HG03103 (cell line): Measurements from ENCODE around the gene IGFBP4.
"Not testable (repeated sequence)": the region's sequence is repeated elsewhere in the genome, so short reads cannot be mapped to it uniquely, and the experiment has no call there.

ENCODE experiments used
- ATAC-seq: cut with Tn5 transposase; IDR thresholded peaks from one replicate; pipeline ENCODE4 v1.9.1; 2021; ENCODE audit warnings: low read depth; ENCODE audit not compliant: unreplicated experiment

The IGFBP4 gene

DNA sequence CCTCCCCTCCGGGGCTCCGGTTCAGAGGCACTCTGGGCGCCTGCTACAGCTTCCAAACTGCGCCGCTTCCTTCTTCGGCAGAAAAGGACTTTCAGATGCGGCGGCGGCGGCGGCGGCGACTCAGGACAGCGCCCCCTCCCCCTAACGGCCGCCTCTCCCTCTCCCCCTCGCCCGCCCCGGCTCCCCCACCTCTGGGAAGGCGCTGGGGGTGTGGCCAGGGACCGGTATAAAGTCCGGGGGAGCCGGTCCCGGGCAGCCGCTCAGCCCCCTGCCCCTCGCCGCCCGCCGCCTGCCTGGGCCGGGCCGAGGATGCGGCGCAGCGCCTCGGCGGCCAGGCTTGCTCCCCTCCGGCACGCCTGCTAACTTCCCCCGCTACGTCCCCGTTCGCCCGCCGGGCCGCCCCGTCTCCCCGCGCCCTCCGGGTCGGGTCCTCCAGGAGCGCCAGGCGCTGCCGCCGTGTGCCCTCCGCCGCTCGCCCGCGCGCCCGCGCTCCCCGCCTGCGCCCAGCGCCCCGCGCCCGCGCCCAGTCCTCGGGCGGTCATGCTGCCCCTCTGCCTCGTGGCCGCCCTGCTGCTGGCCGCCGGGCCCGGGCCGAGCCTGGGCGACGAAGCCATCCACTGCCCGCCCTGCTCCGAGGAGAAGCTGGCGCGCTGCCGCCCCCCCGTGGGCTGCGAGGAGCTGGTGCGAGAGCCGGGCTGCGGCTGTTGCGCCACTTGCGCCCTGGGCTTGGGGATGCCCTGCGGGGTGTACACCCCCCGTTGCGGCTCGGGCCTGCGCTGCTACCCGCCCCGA lies at the start of gene IGFBP4:
Gene IGFBP4 (plus strand): TSS at position 255 of the 792 bp plus-strand sequence. CDS start 286 bp downstream, at position 541.
- ATAC-seq = no peak

DNA sequence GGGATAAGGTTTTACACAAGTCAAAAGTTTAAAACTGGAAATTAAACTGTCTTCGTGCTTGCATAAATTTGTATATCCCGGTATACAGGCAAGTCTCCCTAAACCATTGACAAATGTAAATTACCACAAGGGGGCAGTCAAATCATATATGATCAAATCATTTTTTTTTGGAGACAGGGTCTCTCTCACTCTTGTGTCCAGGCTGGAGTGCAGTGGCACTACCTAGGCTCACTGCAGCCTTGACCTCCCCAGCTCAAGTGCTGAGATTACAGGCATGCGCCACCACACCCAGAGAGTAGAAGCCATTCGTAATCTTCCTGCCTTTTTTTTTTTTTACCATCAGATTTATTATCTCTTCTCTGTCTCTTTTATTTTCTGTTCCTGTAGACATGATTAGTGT lies 44.1 kb upstream of the IGFBP4 start:
- ATAC-seq = no peak

DNA sequence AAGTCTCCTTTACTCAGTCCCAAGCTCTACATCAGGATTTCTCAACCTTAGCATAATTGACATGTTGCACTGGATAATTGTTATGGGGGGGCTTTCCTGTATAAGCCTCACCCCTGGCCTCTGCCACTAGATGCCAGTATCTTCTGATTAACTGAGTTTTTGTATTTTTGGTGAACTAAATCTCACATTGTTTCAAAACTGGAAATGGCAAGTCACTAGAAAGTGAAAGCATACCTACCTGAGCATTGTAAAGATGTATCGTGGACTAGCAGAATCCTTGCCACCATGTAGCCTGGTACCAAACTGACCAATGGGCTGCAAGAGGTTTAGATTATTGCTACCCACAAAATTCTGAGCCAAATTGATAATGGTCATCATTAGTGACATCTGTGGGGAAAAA lies 40.6 kb upstream of the IGFBP4 start:
- no peak for ATAC-seq

DNA sequence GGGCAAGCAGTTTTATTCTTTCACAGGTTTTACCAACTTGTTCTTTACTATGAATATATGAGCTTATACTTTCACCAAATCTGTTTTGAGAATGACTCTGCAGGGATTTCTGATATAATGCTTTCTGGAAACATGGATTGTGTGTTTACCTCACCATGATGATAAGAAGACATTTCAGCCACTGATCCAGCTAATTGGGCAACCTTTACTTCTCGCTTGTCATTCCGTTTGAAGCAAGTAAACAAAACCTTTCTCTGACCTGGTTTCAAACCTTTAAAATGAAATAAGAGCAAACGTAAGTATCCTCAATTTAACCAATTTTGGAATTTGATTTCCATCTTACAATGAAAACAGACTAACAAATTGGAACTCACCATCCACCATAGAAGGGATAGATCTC lies 39.2 kb upstream of the IGFBP4 start:
- no peak for ATAC-seq

DNA sequence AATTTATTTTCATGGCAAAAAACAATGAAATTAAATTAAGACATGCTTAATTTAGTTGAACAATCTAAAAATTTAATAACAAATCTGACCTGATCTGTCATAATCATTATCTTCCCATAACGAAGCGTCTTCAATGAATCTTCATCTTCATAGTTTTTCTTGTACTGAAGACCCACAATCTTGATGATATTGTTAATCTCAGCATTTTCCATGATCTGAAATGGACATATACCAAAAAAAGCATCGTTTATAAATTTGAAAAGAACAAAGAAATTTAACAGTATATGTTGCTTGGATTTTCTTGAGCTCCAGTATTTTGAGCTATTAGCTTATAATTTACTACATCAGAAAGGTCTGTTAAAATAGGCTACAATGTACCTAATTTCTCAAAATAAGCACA lies 35.8 kb upstream of the IGFBP4 start:
- no peak for ATAC-seq

DNA sequence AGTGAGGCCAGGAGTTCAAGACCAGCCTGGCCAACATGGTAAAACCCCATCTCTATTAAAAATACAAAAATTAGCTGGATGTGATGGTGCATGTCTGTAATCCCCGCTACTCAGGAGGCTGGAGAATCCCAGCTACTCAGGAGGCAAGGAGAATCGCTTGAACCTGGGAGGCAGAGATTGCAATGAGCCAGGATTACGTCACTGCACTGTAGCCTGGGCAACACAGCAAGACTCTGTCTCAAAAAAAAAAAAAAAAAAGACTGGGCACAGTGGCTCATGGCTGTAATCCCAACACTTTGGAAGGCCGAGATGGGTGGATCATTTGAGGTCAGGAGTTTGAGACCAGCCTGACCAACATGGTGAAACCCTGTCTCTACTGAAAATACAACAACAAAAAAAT lies 33.7 kb upstream of the IGFBP4 start:
- not testable (repeated sequence) for ATAC-seq

DNA sequence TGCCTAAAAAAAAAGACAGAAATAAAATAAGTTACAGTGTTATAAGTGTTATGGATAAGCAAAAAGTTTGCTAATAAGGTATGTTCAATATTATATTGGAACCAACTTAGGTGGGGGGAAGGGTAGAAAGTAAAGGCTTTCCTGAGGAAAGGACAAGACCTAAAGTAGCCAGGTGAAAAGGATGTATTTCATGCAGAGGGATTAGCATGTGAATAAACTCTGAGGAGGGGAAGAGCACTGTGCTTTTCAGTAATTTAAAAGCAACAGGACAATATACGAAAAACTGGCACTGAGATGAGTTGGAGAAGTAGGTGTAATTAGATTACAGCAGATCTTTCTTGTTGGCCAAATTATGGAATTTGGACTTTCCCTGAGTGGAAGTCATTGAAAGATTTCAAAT lies 33.2 kb upstream of the IGFBP4 start:
- no peak for ATAC-seq

DNA sequence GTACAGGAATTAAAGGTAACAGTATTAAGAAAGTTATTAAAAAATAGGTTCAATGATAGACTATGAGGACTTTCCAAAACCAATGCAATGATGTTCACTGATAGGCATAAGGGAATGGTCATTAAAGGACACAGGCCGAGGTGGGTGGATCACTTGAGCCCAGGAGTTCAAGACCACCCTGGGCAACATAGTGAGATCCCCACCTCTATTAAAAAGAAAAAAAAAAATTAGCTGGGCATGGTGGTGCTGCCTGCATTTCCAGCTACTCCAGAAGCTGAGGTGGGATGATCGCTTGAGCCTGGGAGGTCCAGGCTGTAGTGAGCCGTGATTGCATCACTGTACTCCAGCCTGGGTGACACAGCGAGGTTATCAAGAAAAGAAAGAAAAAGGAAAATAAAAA lies 31.4 kb upstream of the IGFBP4 start:
- no peak for ATAC-seq

DNA sequence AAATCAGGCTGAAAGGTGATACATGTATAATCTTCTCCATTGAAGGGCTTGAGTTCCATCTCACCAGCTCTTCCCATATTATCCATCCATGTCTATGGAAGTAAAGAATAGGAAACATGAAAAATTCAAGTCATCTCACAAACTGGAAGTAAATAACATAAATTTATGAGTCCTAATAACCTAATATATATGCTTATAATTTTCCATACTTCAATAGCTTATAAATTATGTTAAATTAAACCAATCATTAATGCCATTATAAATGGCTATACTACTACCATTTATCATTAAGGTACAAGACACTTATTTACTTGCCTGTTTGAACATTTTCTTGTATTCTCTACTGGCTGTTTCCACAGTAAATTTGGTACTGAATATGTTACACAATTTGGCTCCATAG lies 30.4 kb upstream of the IGFBP4 start:
- no peak for ATAC-seq

DNA sequence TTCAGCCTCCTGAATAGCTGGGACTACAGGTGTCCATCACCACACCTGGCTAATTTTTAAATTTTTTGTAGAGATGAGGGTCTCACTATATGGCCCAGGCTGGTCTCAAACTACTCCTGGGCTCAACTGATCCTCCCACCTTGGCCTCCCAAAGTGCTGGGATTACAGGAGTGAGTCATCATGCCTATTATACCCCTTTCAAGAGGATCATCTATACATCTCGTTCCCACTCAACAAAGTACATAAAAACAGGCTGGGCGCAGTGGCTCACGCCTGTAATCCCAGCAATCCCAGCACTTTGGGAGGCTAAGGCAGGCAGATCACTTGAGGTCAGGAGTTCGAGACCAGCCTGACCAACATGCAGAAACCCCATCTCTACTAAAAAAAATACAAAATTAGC lies 28.9 kb upstream of the IGFBP4 start:
- not testable (repeated sequence) for ATAC-seq

DNA sequence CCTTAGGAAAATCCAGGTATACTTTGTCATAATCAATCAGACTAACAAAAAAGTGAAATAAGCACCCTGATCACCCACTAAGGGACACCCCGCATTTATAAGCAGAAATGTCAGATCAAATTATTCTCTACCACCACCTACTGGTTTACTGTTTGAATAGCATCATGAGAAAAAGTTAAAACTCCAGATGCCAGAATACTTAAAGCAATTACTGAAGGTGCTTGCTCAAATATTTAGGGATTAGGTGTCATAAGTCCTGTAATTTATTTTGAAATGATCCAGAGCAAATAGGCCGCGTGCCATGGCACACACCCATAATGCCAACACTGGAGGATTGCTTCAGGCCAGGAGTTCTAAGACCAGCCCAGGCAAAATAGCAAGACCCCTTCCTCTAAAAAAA lies 27.9 kb upstream of the IGFBP4 start:
- no peak for ATAC-seq

DNA sequence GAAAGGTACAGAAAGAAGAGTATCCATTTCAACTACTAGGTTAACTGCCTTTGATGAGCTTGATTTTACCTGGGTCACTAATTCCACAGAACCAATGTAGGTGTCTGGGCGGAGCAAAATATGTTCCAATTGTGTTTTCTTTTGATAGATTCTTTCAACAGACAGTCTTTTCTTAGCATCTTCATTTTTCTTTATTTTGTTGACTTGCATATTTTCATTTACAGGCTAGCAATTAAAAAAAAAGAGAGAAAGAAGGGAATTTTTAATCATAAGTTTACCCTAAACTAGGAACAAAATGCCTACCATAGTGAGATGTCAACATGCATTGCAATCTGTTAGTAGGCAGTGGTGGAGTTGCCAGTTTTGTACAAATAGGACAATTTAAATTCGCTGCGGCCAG lies 26.6 kb upstream of the IGFBP4 start:
- no peak for ATAC-seq

DNA sequence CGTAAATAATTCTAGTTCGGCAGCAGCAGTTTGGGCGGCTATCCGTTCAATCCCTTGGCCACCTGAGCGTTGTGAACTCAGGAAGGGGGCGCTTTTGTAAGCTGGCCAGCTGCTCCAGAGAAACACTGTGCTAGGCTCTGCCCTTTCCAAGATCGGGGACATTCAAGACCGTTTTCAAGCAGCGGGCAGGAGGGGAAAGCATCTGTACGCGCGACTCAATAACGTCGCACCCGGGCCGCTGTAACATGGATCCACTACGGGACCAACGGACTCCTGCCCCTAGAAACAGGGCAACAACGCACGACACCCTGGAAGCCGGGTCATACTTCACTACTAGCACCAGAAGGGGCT lies 26.0 kb upstream of the IGFBP4 start:
- ATAC-seq = no peak

DNA sequence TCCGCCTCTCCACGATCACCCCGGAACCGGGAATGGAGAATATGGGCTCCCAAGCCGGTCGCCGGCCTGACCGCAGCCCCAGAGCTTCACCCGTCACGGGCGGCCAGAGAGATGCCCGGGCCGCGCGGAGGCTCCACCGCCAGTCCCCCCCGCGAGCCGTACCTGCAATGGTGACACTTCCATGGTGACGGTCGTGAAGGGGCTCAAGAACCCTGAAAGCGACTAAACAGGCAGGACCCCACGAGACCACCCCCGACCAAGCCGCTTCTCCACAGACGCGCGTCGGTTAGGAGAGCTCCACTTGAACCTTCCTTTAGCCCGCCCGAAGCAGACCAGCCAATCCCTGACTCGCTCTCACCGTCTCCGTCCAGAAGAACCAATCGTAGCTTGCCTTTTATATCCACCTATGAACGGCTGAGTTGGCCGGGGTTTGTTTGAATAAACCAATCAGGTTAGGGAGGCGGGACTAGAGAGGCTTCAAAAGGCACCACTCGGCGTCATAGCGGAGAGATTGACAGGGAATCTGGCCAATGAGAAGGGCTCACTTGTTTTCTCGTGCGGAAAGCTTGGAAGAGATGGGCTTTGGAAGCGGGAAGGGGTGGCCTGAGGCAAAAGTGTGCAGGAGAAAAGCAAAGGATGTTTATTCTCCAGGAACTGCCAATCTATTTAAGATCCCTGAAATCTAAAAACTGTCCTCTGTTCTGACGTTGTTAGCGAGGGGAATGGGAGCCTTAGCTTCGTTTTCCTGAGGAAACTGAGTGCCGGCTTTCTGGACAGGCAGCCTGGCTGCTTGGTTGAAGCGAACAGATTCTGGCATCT lies 25.4 kb upstream of the IGFBP4 start, which contains the start of gene TOP2A:
Gene TOP2A (minus strand): TSS at position 288 of the 819 bp plus-strand sequence. CDS start 105 bp downstream, at position 183.
- peak; percentile 93 for ATAC-seq

DNA sequence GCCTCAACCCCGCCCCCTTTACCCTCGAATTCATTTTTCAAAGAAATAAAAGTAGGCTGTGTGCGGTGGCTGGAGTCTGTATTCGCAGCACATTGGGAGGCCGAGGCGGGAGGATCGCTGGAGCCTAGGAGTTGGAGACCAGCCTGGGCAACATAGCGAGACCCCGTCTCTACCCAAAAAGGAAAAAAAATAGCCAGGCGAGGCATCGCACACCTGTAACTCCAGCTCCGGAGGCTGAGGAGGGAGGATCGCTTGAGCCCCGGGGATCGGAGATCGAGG lies 24.9 kb upstream of the IGFBP4 start:
- ATAC-seq = no peak

DNA sequence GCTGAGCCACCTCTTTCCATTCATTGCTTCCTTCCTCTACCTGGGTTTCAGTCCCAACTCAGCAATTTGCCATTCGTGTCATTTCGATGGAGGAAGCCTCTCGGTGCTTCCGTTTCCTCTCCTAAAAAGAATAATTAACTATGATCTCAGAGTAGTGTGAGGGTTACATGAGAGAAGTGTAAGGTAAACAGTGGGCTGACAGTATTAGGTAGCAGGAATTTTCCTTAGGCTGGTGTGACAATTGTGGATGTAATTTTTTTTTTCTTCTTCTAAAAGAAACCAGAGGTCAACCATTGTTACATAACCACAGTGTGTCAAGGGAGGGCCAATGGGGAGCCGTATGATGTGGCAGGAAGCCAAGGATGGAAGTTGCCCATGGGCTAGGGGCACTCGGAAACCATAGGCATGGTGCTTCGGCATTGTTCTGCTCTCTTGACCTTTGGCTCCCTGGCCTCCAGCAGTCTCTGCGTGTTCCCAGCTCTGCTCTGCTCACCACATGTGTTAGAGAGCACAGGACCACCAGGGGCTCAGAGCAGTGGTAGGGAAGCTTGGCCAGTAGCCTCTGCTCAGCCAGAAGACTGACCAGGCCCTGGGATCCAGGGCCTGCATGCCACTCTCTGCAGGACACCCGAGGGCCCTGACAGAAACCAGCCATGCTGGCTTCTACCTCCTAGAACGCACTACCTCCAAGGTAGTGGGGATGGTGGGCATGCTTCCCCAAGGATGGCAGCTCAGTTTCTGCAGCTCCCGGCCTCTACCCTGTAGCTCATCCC lies 23.5 kb upstream of the IGFBP4 start:
- ATAC-seq = no peak

DNA sequence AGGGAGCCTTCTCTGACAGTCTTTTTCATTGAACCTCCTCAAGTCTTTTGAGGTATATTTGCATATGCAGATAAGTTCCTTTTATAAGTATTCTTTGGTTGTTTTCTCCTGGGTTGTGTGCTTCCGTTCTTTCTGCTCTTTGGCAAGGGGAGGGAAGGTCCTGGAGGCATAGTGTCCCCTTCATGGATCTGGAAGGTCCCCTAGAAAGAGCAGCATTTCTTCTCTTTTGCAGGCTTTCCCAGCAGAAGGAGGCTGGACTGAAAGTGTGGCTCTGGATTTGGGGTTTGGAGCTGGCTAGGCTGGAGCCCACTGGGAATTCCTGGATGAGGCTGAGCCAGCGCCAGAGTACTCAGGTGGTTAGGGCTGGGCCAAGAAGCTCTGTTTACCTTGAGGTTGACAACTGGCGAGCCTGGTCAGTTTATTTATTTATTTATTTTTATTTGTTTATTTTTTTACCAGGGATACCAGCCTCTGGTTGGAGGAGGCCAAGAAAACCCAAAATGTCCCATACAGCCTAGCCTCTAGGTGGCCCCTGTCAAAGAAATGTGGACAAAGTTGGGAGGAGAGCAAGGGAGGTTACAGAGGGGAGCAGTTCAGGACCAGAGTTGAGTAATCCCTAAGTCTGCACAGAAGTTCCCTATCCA lies 20.1 kb upstream of the IGFBP4 start:
- ATAC-seq = no peak

DNA sequence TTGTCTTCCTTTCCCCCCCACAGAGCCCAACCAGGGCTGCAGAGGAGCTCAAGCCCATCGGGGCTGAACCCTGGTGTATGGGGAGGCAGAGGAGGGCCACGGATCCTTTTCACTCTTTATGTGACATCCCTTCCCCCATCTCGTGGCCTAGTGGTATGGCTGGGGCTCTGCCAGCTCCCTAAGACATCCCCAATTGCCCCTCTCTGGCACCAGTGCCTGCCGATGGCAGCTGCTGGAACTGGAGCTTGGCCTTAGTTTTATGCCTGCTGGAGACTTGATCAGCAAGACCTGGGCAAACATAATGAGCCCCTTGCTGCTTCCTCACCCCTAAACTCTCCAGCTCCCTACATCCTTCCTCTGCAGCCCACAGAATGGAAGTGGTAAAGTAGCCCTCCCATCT lies 17.5 kb upstream of the IGFBP4 start:
- no peak for ATAC-seq

DNA sequence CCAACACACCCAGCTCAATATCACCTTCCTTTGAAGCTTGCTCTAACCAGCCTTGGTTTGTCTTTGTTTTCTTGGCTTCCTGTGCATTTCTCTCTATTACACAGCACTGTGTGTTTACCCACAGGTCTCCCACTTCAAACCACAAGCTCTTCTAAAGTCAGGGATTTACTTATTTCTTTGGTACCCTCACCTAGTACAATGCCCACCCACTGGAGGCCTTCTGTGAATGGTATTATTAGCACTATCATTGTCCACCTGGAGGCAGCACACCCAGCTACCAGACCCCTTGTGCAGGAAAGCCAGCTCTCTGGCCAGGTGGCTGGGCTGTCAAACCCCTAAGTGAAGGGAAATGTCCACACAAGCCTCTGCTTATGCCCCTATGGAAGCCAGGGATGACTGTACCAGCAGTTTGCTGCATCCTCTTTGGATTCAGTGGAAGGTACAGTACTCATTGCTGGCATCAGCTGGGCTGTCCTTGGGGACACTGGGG lies 16.2 kb upstream of the IGFBP4 start:
- no peak for ATAC-seq

DNA sequence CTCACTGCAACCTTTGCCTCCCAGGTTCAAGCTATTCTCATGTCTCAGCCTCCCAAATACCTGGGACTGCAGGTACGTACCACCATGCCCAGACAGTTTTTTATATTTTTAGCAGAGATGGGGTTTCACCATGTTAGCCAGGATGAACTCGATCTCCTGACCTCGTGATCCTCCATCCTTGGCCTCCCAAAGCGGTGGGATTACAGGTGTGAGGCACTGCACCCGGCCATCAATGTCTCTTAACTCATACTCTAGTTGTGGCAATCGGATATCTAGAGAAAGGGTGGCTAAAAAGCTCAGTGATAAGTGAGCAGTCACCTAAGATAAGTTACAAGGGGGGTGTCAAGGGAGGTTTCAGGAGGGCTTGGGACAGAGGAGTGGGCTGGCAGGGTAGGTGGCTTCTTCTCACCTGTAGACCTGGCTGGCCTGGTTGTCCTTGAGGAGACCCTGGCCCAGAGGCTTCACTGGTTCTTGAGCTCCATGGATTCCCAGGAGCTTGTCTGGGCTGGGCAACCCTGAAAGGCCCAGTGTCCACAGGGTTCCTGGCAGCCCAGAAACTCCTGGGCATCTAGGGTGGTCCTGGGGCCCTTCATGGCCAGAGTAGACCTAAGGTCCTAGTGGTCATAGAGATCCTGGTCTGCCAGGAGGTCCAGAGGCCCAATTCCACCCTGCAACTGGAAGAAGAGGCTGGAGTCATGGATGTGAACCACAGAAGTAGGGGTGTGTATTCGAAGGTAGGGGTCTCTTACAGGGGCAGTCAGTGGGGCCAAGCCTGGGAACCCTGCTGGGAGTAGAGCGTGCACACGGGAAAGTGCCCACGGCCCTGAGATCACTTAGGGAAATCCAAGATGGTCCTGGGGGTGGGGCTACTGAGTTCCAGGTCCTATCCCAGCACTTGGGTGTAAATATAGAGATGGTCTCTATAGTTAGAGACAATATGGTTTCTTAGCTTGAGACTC lies 12.7 kb upstream of the IGFBP4 start:
- ATAC-seq = no peak
